ENCODE measurements around the gene NUDT21.

DNA sequence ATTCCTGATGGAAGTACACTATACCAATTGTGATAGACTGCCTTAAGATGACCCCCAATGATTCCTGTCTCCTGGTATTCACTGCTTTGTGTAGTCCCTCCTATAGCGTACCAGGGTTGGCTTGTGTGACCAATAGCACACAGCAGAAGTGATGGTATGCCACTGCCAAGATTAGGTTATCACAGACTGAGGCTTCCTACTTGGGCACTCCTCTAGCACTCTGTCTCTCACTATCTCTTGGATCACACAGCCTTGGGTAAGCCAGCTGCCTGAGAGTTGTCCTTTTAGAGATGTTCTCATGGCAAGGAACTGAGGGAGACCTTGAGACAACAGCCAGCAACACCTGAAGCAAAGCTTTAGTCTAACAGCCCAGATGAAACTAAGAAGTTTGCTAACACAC is 13.1 kb downstream of the NUDT21 start:
- TF ChIP-seq, protein P1, sequence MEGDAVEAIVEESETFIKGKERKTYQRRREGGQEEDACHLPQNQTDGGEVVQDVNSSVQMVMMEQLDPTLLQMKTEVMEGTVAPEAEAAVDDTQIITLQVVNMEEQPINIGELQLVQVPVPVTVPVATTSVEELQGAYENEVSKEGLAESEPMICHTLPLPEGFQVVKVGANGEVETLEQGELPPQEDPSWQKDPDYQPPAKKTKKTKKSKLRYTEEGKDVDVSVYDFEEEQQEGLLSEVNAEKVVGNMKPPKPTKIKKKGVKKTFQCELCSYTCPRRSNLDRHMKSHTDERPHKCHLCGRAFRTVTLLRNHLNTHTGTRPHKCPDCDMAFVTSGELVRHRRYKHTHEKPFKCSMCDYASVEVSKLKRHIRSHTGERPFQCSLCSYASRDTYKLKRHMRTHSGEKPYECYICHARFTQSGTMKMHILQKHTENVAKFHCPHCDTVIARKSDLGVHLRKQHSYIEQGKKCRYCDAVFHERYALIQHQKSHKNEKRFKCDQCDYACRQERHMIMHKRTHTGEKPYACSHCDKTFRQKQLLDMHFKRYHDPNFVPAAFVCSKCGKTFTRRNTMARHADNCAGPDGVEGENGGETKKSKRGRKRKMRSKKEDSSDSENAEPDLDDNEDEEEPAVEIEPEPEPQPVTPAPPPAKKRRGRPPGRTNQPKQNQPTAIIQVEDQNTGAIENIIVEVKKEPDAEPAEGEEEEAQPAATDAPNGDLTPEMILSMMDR (IDR thresholded peaks at IDR 0.05 in 8 of 11, conservative IDR thresholded peaks at IDR 0.05 in 3 of 11), result no peak
- TF ChIP-seq POLR2AphosphoS5 (IDR thresholded peaks at IDR 0.05) (no peak), POLR2A (IDR thresholded peaks at IDR 0.05) (no peak)

All from spleen (tissue), 7 donors.